ENCODE data around the gene SHANK1.

SHANK1 gene

DNA sequence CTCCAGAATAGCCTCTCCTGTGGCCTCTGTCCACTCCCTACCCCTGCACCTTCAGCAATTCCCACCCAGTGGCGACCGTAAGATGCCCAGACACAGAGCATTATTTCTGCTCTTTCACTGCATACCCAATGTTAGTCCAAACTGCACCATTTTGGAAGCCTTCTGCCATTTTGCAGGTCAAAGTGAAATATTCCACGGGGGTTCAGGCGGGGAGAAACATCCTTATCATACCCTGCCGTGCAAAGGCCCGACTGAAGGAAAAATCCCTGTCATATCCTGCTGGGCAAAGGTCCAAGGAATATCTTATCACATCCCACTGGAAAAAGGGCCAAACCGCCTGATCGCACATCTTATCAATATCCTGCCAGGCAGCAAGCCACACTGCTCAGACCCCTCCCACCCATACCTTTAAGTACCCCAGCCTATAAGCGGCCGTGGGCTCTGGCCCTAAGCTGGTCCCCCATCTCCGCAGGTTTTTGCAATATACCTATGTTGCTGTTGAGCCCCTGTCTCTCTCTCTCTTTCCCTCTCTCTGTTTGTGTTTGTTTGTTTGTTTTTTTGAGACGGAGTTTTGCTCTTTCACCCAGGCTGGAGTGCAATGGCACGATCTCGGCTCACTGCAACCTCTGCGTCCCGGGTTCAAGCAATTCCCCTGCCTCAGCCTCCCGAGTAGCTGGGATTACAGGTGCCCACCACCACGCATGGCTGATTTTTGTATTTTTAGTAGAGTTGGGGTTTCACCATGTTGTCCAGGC, 21.8 kb upstream of the SHANK1 start:
- intact Hi-C loops (cut with DNase I; ENCODE audit: low total_unique reads): no loop called here
- Histone ChIP-seq H3K27ac (no peak overlapping the region), H3K27me3 (peaks cover 0 to 31% of the 10 kb centered on the region in 2 donors), H3K36me3 (no peaks in the 10 kb centered on the region), H3K4me3 (no peak overlapping the region), H3K4me1 (no peaks in the 10 kb centered on the region), H3K9me3 (no peaks in the 10 kb centered on the region)
- no peak for DNase-seq
- TF ChIP-seq, protein P1, sequence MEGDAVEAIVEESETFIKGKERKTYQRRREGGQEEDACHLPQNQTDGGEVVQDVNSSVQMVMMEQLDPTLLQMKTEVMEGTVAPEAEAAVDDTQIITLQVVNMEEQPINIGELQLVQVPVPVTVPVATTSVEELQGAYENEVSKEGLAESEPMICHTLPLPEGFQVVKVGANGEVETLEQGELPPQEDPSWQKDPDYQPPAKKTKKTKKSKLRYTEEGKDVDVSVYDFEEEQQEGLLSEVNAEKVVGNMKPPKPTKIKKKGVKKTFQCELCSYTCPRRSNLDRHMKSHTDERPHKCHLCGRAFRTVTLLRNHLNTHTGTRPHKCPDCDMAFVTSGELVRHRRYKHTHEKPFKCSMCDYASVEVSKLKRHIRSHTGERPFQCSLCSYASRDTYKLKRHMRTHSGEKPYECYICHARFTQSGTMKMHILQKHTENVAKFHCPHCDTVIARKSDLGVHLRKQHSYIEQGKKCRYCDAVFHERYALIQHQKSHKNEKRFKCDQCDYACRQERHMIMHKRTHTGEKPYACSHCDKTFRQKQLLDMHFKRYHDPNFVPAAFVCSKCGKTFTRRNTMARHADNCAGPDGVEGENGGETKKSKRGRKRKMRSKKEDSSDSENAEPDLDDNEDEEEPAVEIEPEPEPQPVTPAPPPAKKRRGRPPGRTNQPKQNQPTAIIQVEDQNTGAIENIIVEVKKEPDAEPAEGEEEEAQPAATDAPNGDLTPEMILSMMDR (IDR thresholded peaks at IDR 0.05): no peak

DNA sequence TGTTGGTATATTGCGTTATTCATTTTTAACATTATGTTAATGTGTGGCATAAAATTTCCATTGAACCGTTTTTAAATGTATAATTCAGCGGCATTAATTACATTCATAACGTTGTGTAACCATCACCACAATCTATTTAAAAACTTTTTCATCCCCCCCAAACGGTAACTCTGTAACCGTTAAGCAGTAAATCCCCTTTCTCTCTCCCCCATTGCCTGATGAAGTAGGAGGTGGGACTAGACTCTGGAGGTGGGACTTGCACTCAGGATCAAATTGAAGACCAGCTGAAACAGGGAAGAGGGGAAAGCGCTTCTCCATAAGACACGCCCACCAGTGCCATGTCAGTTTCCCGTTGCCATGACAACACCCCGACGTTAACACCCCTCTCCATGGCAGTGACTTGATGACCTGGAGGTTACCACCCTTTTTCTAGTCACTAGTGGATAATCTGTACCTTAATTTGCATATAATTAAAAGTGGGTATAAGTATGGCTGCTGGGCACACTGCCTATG, 20.4 kb upstream of the SHANK1 start:
- H3K27me3 ChIP-seq: peaks cover 0 to 39% of the 10 kb centered on the region in 2 donors
- H3K4me3 ChIP-seq: no peak overlapping the region
- intact Hi-C loops (cut with DNase I; ENCODE audit: low total_unique reads): no loop called here
- H3K4me1 ChIP-seq: no peaks in the 10 kb centered on the region
- H3K27ac ChIP-seq: no peak overlapping the region
- H3K36me3 ChIP-seq: no peaks in the 10 kb centered on the region
- no peak for DNase-seq
- H3K9me3 ChIP-seq: no peaks in the 10 kb centered on the region
- TF ChIP-seq, protein P1 (IDR thresholded peaks at IDR 0.05): no peak

DNA sequence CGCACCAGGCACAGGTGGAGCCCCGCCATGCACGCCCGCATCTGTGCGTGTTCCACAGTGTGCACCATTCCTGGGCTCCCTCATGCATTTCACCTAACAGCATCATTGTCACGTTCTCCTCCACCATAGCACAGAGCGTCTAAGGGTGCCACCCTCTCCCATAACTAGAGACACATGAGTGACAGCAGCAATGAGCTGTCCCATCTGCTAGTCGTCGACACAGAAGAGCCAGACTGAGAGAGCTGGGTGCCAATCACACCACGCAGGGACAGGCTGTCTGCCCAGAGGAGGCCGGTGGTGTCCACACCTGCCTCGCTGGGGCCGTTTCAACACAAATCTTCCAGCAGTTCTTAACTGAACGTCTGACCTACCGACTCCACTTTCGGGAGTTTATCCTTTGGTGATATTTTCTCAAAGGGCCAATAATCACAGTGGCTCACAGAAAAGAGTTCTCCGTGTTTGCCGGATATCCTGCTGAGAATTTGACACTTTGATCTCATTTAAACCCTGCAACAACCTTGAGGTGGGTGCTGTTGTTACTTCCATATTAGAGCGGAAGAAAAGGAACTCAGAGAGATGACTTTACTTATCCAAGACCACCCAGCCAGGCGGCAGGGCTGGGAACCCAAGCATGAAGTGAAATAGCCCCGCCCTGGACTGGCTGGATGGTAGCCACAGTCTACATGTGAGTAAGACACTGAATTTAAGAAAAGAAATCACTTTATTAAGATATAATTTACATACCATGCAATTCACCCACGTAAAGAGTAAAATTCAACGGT, 19.7 kb upstream of the SHANK1 start:
- H3K4me1 ChIP-seq: no peaks in the 10 kb centered on the region
- no peak for DNase-seq
- intact Hi-C loops (cut with DNase I; ENCODE audit: low total_unique reads): no loop called here
- H3K27me3 ChIP-seq: peaks cover 0 to 42% of the 10 kb centered on the region in 2 donors
- TF ChIP-seq, protein P1 (IDR thresholded peaks at IDR 0.05): no peak
- no peak overlapping the region for H3K27ac ChIP-seq
- no peaks in the 10 kb centered on the region for H3K36me3 ChIP-seq
- H3K4me3 ChIP-seq: no peak overlapping the region
- no peaks in the 10 kb centered on the region for H3K9me3 ChIP-seq

DNA sequence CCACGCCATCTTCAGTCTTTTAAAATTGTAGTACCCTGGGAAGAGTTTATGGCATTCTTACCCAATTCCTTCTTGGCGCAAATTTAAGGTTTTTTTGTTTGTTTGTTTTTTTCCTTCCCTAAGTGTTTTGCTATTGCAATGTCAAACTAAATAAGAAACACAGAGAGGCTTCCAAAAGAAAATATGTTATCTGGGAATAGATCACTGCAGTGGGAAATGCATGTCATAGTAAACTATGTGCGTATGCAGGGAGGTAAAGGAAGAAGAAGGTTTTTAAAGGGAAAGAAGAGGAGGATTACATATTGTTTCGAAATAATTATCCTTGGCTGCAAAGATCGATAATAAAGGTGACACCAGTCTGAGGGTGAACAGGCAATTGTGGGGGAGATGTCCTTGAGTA, 16.7 kb upstream of the SHANK1 start:
- no peak for DNase-seq
- H3K4me1 ChIP-seq: no peaks in the 10 kb centered on the region
- peaks cover 0 to 34% of the 10 kb centered on the region in 2 donors for H3K27me3 ChIP-seq
- TF ChIP-seq, protein P1 (IDR thresholded peaks at IDR 0.05): no peak
- no peaks in the 10 kb centered on the region for H3K36me3 ChIP-seq
- intact Hi-C loops (cut with DNase I; ENCODE audit: low total_unique reads): no loop called here
- no peaks in the 10 kb centered on the region for H3K9me3 ChIP-seq
- H3K27ac ChIP-seq: no peak overlapping the region
- no peak overlapping the region for H3K4me3 ChIP-seq

DNA sequence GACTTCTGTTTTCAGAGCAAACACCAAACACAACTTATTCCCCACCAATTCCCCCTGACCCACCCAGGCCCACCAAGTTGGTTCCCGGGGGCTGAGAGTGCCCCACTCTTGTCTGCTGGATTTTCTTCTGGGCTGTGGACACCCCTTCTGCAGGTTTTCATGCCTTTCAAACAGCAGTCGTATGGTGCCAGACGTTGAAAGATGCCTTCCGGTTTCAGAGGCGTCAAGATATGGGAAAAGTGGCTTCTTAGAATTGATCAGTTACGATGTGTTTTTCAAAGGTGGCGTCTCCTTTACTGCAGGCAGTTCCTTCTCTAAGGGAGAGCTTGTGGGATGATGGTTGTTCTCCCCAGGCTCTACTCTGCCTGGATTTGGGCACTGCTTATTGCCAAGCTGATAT, 16.3 kb upstream of the SHANK1 start:
- Histone ChIP-seq H3K27me3 (peaks cover 0 to 32% of the 10 kb centered on the region in 2 donors), H3K4me3 (no peak overlapping the region), H3K9me3 (no peaks in the 10 kb centered on the region), H3K4me1 (no peaks in the 10 kb centered on the region), H3K36me3 (no peaks in the 10 kb centered on the region), H3K27ac (no peak overlapping the region)
- TF ChIP-seq, protein P1 (IDR thresholded peaks at IDR 0.05): no peak
- intact Hi-C loops (cut with DNase I; ENCODE audit: low total_unique reads): no loop called here
- DNase-seq: no peak
